Measurements from ENCODE around the gene ZKSCAN8.

GRCh38 chr6:28203201-28203600 is 61.5 kb downstream of the ZKSCAN8 start:
- no peak for TF ChIP-seq EZH2 (IDR thresholded peaks at IDR 0.05; ENCODE audit: borderline replicate concordance, insufficient read depth, low read length, poor library complexity, severe bottlenecking)
- no peak for TF ChIP-seq CTCF (IDR thresholded peaks at IDR 0.05; ENCODE audit: poor library complexity, severe bottlenecking)
- no peak for TF ChIP-seq EP300 (conservative IDR thresholded peaks at IDR 0.05; ENCODE audit: poor library complexity, severe bottlenecking)
- TF ChIP-seq TAF1 (IDR thresholded peaks at IDR 0.05; ENCODE audit: low read depth) = no peak
- TF ChIP-seq POLR2AphosphoS5 (IDR thresholded peaks at IDR 0.05) = no peak
- no peak for TF ChIP-seq RAD21 (conservative IDR thresholded peaks at IDR 0.05)
- TF ChIP-seq REST (IDR thresholded peaks at IDR 0.05; ENCODE audit: borderline replicate concordance) = no peak
- TF ChIP-seq MXI1 (conservative IDR thresholded peaks at IDR 0.05; ENCODE audit: poor library complexity, severe bottlenecking) = no peak
- TF ChIP-seq SMC3 (conservative IDR thresholded peaks at IDR 0.05; ENCODE audit: poor library complexity) = no peak

Data from neural cell (in vitro differentiated cells).